ENCODE data around the gene NACC1. TPM values are rescaled to one million over a fixed set of nuclear protein-coding genes. Genes with fewer than 3 reads are reported as not detected.
A peak's percentile ranks its signal among the peaks of the same experiment; 100 is the strongest.

NACC1 gene
- 92.3 and 103 TPM in 2 replicates for total RNA-seq
- long read RNA-seq = 0 reads

DNA sequence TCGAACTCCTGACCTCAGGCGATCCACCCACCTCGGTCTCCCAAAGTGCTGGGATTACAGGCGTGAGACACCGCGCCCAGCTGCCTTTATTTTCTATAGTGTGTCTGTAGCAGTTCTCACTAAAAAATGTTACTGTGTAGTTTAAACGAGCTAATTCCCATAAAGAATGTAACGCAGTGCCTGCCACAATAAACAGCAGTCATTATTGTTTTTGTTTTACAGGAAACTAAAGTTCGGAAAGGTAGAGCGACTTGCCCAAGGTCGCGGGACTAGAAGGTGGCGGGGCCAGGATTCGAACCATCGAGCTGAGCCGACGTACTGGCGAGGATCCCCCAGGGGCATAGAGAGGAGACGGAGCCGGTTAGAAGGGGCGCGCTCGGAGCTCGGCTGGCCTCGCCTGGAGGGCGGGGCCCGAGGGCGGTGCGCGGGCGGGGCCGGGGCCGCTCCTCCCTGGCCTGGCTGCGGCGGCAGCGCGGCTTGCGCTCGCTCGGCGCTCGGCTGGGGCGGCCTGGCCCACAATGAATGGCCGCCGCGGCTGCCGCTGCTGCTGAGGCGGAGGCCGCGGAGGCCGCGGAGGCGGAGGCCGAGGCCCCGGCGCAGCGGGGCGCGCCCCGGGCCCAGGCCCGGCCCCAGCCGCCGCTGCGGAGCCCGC lies at the start of gene NACC1:
Gene NACC1 (plus strand): TSS at position 493 of the 652 bp plus-strand sequence. CDS start 16,944 bp downstream, outside the sequence.
- Mint-ChIP-seq H3K4me1 (ENCODE audit: low read depth) (peaks cover 22% of the 10 kb centered on the region), H3K36me3 (ENCODE audit: insufficient read depth) (peaks cover 2% of the 10 kb centered on the region), H3K4me3 (ENCODE audit: low read depth) (peak within 1 kb of the TSS; percentile 96), H3K9me3 (ENCODE audit: low read depth) (no peaks in the 10 kb centered on the region), H3K27me3 (no peaks in the 10 kb centered on the region), H3K27ac (peak within 1 kb of the TSS; percentile 99)
- peak; percentile 87 for DNase-seq (ENCODE audit: low spot score, unreplicated experiment)
- TF ChIP-seq, protein P1, sequence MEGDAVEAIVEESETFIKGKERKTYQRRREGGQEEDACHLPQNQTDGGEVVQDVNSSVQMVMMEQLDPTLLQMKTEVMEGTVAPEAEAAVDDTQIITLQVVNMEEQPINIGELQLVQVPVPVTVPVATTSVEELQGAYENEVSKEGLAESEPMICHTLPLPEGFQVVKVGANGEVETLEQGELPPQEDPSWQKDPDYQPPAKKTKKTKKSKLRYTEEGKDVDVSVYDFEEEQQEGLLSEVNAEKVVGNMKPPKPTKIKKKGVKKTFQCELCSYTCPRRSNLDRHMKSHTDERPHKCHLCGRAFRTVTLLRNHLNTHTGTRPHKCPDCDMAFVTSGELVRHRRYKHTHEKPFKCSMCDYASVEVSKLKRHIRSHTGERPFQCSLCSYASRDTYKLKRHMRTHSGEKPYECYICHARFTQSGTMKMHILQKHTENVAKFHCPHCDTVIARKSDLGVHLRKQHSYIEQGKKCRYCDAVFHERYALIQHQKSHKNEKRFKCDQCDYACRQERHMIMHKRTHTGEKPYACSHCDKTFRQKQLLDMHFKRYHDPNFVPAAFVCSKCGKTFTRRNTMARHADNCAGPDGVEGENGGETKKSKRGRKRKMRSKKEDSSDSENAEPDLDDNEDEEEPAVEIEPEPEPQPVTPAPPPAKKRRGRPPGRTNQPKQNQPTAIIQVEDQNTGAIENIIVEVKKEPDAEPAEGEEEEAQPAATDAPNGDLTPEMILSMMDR (IDR thresholded peaks at IDR 0.05; ENCODE audit: unreplicated experiment) = no peak

DNA sequence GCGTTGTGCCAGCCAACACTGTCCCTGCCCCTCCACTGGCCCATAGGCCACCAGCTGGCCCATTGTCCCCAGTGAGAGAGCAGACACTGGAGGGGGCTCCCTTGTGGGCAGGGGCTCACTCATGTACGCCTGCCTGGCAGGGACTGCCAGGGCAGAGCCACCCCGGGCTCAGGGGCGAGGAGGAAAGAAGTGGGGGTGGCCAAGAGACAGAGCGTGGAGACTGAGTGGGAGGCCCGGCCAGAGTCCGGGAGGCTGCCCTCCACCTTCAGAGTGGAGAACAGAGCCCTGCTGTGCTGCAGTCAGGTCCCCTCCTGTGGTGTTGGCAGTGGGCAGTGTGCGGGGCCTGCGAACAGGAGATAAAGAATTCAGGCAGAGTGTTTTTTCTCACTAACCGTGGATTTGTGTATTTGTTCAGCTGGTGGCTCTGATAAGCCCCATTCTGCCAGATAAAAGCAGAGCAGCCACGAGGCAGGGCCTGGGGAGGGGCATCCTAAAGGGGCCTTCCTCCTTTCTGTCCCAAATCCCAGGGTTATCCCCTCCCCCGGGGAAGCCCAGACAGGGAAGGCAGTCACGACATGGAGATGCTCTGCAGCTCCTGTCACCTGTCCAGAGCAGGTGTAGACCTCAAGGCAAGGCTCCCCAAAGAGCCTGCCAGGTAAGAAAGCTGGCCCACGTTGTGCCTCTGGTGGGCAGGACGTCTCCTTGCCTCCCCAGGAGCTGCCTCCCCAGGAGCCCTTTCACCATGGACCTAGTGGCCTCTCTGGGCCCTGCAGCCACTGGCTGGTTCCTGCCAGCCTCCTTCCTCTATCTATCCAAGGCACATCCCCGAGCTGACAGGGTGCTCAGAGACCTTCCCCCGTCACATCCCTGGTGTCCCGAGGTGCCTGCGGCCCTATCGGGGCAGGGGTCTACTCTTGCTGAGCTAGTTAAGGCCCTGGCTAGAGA lies 48.4 kb upstream of the NACC1 start:
- Mint-ChIP-seq H3K4me3 (ENCODE audit: low read depth) (no peak overlapping the region), H3K27me3 (peaks cover 85% of the 10 kb centered on the region), H3K27ac (no peak overlapping the region), H3K9me3 (ENCODE audit: low read depth) (no peaks in the 10 kb centered on the region), H3K36me3 (ENCODE audit: insufficient read depth) (no peaks in the 10 kb centered on the region), H3K4me1 (ENCODE audit: low read depth) (peaks cover 14% of the 10 kb centered on the region)
- TF ChIP-seq, protein P1 (IDR thresholded peaks at IDR 0.05; ENCODE audit: unreplicated experiment) = peak; percentile 15
- DNase-seq (ENCODE audit: low spot score, unreplicated experiment) = no peak

DNA sequence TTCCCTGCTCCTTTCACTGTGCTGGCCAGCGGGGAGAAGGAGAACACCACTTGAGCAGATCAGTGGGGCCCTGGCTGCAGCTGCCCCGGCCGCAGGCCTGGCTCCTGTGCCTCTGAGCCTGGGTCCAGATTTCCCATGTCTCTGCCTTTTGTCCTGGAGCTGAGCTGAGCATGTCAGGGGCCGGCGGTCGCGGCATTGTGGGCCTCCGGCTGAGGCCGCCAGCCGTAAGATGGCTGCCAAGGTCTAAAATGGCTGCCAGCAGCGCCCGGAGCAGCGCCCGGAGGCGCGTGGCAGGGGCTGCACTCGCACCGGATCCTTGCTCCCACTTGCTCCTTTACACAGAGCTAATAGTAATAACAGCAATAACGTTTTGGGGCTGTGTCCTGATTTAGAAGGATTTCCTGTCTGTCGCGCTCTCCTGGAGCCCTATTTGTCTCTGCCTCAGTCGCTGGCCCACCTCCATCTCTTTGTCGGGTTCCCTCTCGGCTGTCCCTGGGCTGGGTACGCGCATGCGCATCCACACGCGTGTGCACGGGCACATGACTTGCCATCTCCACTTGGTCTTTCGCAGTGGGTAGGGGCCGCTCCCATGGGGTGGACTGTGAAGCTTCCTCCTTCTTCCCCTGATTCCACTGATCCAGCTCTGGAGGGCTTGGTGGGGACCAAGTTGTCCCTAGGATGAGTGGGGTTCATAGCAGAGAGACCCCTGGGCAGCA lies 47.5 kb upstream of the NACC1 start:
- Mint-ChIP-seq H3K4me3 (ENCODE audit: low read depth) (no peak overlapping the region), H3K4me1 (ENCODE audit: low read depth) (peaks cover 14% of the 10 kb centered on the region), H3K36me3 (ENCODE audit: insufficient read depth) (no peaks in the 10 kb centered on the region), H3K27ac (no peak overlapping the region), H3K27me3 (peaks cover 84% of the 10 kb centered on the region), H3K9me3 (ENCODE audit: low read depth) (no peaks in the 10 kb centered on the region)
- DNase-seq (ENCODE audit: low spot score, unreplicated experiment) = no peak
- TF ChIP-seq, protein P1 (IDR thresholded peaks at IDR 0.05; ENCODE audit: unreplicated experiment) = no peak

DNA sequence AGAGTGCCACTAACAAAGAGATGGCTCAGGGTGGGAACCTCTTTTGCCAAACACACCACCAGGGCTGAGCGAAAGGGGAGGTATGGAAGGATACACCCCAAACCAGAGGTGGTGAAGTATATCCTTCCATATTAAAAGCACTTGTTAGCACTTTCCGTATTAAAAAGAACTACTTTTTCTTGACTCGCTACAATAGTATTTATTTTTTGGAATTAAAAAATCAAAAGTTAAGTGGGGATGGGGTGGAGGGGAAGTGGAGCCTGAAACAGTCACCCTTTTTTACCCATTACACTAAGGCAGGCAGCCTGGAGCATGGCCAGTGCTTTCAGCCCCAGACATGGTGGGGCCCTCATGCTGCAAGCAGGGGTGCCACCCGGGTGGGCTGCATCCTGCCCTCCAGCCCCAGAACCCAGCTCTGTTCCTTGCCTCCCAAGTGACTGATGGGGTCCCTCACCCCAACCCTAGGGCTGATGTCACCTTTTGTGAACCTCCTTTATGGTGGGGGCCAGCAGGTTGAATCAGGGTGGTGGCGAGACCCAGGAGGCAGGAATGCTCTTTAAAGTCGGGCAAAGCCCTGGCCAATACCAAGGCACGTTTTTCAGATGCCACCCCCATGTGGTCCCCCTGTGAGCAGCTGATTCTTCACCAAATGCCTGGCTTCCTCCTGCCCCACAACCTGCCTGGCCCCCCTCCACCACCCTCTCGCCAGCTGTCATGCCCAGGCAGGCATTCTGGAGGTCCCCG lies 46.4 kb upstream of the NACC1 start:
- H3K4me3 Mint-ChIP-seq (ENCODE audit: low read depth) = no peak overlapping the region

More for the DNA sequence above, 46.4 kb upstream of the NACC1 start:
- TF ChIP-seq, protein P1 (IDR thresholded peaks at IDR 0.05; ENCODE audit: unreplicated experiment) = no peak
- Mint-ChIP-seq H3K36me3 (ENCODE audit: insufficient read depth) (no peaks in the 10 kb centered on the region), H3K4me1 (ENCODE audit: low read depth) (peaks cover 14% of the 10 kb centered on the region), H3K27ac (no peak overlapping the region), H3K27me3 (peaks cover 83% of the 10 kb centered on the region), H3K9me3 (ENCODE audit: low read depth) (no peaks in the 10 kb centered on the region)
- no peak for DNase-seq (ENCODE audit: low spot score, unreplicated experiment)

Measured in progenitor cell of endocrine pancreas (in vitro differentiated cells).